GM18520 (cell line): ENCODE measurements around the gene MSRB3.
A peak's percentile ranks its signal among the peaks of the same experiment; 100 is the strongest.

ENCODE experiments used
- ATAC-seq: cut with Tn5 transposase; IDR thresholded peaks from one replicate; pipeline ENCODE4 v1.9.1; 2021; ENCODE audit not compliant: unreplicated experiment

Gene MSRB3

DNA sequence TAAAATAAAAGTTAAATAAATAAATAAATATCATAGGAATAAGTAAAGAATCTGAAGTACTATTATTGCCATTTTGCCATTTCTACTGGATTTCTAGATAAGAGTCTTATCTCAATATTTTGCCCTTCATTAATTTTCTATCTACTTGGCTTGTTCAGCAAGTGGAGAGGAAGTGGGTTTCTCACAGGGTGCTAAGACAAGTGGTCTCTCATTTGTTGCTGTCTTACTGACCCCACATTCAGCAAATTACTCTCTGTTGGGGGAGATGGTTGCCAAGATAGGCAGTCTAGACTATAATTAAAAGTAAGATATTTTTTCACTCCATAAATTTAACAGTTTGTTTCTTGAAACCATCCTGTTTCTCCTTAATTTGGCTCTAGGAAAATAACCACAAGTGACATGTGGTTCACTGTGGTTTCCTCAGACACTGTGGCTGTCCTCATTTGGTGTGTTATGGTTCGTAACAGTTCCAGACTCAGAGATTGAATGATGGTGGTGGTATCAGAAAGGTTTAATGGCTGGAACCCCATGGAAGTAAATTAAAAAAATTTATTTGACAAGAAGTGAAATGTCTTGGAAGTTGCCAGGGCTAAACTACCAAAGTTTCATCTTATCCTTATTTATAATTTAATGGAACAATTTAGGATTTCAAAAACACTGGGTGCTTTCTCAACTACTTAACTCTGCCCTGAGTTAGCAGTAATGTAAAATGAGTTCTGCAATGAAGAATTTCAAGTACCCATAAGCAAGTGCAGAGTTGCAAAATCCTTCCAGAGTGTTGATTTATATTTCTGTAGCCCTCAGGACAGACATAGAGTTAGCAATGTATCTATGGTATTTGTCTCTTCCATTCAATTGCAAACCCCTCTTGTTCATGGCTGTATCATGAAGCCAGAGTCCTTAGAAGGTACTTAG lies 214.8 kb downstream of the MSRB3 start:
- ATAC-seq = no peak

DNA sequence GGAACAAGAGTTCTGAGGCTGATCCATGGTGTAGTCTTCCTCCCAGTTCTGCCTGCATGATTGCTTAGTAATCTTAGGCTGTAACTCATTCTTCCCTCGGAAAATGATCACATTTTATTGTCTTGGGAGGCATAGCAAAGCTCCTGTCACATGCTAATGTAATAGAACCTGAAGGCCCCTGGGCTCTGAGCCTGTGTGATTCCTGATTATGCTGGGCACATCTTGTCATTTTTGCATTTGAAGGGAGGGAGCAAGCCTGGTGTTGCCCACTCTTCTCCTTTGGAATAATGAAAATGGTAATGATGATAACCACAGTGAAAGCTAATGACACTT lies 215.4 kb downstream of the MSRB3 start:
- no peak for ATAC-seq

DNA sequence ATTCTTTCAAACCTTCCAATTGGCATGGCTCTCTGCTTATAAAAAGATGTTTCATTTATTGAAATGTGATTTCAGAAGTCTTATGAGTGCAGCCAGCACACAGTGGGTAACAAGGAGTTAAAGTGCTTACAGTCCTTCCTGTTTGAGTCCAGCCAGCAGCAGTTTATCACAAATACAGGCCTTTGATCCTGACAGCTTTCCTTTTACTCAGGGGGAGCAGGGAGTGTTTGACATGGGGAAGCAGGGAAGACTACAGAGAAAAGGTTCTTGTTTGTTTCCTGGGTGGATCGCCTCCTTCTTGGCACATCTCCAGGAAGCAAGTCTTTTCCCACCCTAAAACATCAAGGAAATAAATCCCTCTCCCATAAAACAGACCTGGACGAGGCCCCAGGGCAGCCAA lies 216.1 kb downstream of the MSRB3 start:
- no peak for ATAC-seq

DNA sequence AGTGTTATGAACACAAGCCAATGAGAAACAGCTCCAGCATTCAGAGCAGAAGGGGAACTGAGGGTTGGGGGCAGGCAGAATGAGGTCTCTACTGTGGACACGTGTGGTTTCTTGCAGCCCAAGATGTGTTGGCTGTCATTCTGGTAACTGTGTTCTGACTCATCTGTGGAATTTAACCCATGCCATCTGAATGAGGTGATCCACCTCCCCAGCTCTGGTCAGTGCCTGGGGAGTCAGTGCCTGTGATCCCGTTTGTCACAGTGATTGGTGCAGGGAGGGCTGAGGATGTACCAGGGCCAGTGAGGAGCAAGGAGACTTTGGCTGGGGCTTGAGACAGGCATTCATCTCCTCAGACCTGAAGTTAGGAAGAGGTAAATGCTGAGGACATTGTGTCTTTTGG lies 216.8 kb downstream of the MSRB3 start:
- peak; percentile 50 for ATAC-seq

DNA sequence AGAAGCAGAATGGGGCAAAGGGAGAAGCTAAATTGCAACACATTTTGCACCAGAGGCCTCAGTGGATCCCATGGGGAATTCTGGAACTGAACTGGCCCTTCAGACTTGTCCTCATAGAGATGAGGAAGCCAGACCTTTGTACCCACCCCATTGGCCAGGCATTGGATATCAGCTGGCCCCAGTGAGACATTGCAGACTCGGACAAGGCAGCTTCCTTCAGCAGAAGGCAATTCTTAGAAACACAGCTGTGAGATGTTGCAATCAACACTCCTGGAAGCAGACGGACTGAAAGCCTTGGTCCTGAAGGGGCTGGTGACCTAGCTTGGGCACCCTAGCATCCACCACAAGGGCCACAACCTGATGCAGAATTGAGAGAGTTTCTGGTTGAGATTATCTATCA lies 218.1 kb downstream of the MSRB3 start:
- no peak for ATAC-seq

DNA sequence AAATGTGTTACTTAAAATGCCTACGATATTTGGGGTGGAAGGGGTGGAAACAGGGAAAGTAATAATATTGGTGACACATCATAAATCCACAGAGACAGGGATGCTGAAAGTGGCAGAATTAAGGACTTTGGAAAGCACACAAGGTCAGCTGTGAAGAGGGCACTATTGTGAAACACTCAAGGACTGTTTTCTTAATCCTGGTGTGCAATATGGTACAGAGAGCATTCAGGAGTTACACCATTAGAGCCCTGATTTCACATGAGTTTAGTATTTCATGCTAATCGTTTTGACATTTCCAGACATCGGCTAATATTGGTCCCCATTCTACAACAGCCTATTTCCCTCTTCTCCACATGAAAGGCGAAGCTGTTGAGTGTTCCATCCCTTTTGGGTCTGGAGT lies 219.2 kb downstream of the MSRB3 start:
- no peak for ATAC-seq

DNA sequence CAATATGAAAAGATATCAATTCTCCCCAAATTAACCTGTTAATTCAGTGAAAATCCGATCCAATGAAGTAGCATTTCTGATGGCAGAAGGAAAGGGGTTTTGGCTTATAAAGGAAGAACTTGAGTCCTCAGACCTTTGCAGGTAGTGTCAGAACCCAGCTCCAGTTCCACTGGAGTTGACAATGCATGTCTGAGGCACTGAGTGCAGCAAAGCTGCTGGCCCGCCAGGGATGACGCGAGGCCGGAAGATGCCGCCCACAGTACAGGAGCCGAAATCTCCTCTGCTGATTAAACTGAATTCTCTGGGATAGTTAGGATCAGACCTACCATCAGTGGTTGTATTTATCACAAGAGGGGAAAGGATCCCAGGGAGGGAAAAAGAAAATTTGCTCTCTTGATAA lies 220.7 kb downstream of the MSRB3 start:
- no peak for ATAC-seq

DNA sequence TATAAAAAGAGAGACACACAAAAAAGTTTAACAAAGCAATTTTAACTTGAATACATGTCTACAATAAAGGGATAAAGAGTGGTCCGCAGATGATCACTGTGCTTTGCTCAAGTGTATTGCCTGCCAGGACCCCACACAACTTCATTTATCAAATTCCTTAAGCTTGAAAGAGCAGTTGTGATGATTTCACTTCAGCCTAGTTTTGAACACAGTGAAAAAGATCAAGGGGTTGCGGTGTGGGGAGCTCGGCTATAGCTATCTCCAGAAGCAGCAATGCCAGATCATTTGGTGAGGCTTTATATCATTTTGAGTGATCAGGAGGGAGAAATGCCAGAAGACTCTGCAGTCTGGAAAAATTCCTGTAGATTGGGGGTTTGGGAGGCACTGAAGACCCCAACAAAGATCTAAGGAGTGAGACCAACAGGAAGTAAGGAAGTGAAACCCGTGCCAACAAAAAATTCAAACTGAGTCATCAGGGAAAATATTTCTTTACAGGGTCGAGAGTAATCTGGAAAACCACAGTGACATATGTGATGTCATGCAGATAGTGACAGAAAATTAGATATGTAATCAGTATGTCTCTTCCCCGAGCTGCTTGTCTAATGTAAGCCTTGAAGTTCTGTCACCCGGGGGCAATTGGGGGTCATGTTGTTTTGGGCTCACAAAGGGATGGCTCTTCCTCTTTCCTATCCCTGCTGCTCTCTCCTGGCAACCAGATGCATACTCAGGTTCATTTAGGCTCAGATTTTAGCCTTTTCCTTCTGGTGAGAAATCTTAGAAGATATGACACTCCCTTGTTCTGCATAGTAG lies 221.8 kb downstream of the MSRB3 start:
- ATAC-seq = no peak

DNA sequence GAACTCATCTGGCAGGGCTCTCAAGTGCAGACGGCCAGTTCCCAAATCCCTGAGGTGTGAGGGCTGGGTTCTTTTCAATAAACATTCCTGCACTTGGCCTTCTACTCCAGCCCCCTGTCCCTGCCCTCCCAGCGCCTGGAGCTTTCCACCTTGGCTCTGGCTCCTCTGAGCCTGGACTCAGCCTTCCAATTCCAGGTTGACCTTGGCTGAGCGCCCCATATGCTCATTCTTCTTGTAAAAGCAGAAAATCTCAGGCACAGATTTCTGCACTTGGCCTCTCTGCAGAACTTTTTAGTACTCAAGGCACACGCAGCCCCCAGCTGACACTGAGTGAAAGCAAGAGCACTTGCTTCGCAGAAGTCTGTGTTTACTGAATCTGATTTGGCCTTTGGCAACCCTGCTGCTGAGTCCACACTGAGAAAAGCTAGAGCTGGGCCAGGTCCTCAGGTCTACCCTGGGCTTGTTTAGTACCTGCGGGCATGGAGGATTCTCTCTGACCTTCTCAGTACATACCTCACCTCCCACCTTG lies 222.7 kb downstream of the MSRB3 start:
- no peak for ATAC-seq

DNA sequence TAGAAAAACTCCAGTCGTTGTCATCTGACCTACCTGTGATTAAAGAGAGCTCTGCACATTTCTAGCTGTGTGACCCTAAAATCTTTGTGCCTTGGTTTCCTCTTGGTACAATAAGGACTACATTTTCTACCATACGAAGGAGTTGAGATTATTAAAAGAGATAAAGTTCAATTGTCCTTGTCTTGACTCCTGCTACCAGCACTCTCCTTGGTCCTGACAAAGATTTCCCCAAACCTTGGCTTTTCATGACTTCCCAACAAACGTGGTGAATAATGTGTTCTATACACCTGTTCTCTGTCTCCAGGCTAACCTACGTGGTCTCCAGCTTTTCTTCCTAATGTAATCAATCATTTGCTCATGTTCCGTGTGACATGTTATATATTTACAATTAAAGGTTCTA lies 223.5 kb downstream of the MSRB3 start:
- ATAC-seq = no peak

DNA sequence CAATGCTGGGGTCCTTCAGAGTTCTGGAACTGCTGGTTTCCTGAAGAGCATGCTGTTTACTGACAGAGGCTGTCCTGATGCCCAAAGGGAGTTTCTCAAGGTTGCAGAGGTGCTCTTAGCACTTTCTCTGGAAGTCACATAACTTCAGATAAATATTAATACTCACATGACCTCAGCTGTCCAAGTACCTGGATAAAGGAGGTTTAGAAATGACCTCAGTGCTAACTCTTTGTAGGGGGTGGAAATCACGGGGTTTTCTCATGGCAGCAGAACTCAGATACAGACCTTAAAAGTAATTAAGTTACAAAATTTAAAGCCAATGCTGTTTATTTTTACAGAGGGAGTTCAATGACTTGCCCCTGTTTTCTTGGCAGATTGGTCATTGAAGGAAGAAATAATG lies 225.9 kb downstream of the MSRB3 start:
- ATAC-seq = no peak

DNA sequence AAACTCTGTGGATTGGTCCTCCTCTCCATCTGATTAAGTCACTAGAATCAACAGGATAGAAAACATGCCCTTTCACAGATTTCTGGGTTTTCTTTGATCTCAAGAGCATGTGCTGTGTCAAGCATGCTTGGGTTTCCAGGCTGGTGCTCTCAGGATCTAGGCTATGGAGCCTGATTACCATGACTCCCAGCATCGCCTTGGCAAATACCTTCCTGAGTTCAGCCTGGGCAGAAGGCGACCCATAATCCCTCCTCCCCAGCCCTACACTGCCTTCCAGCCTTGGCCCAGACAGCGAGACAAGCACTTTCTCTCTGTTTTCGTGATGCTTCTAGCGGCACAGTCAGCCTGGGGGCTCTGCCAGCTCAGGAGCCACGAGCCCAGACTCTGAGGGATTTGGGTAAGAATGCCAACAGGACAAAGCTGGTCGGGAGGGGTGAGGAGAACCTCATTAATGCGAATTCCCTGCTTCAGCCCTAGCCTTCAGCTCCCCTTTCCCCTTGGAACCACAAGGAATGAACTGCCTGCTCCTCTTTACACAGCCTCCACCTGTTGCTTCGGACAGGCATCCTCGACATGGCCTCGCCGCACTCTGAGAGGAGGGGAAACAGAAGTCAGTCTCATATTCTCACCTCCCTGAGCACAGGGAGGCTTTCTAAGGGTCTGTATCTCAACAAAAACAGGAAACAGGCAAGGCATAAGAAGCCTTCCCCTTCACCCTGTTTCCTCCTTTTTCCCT lies 227.1 kb downstream of the MSRB3 start:
- no peak for ATAC-seq

DNA sequence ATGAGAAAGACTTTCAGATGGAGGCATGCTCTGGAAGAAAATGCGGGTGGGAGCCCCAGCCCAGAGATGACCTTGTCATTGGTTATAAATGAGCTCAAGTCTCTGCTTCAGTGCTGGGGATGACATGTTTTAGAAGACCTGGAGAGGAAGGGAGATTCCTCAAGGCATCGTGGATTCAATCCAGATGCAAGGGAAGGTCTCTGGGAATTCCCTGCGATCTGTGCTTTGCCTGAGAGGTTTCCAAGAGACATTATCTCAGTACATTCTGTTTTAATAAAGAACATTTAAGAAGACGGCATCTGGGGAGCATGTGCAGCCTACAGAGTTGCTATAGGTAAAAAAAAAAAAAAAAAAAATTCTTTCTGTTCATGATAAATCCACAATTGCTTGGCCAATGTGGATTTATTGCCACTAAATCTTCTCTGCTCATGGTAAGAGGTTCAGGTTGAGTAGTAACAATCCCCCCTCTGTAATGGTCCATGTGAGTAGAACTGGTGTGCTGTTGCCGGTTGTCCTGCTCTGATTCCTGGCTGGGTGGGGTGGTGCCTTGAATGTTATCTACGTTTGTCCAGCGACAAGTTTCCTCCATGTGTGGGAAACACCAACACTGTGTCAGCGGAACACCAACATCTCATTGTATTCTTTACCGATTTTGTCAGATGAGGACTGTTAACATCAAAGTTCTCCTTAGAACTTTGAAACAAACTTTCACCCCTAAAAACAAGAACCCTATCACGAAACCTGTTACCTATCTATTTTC lies 230.0 kb downstream of the MSRB3 start:
- ATAC-seq = no peak

DNA sequence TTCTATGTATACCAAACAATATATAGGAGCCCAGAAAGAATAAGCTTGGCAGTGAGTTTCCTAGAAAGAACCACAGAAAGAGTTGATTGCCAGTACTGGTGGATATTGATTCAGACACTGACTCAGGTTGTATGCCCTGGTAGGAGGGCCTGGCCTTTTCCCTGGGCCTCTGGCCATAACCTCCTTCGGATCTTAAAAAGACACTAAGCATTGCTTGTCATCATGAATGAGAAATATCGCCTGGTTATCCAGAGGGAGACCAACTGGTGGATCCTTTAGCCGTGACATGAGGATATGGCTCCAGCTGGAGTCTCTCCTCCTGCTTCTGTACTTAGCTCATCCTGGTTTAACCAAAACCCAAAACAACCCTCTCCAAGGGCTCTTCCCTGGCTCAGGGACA lies 231.5 kb downstream of the MSRB3 start:
- no peak for ATAC-seq

DNA sequence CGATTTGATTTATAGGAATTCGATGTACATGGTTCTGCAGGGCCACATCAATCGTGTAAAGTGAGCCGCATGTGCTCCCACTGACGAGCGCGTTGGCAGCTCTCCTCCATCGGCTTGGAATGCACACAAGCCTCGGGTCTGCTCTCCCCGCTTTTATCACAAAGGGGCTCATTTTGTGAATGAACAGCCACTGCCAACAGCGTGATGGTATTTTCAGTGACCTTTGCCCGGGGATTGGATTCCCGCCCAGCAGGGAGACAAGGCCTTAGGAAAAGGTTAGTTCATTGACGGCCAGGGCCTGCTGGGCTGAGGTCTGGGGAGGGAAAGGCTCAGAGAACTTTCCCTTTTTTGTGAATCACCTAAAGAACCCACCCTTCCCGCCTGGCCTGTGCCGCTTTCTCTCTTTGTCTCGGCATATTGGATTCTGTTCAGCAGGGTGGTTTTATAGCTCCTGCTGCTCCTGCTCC lies 232.1 kb downstream of the MSRB3 start:
- ATAC-seq = no peak

DNA sequence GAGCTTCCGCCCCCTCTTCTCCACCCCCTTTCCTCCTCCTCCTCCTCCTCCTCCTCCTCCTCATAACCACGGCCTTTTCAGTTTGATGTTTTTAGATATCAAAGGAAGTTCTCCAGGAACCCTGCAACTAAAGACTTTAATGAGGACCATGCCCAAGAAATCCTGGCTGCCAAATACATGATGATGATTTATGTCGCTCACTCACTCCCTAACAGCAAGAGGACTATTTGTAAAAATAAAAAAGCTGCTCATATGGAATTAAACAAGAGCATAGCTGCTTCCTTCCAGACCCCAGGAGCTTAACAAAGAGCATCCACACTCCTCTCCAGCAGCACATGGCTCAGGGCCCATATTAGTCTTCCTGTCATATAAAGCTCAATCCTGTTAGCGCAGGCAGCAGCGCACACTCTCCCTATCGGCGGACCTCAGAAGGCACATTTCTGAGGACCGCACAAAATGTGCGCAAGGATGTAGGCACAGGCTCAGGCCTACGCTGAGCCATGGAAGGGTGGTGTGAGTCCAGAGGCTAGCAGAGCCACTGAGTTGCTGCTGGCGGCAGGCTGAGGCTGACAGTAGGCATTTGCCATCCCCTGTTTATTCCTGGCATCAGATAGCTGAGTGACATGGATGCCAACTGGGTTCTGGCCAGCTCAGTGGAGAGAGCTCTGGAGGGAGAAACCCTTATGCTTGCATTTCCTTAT lies 232.8 kb downstream of the MSRB3 start:
- ATAC-seq = no peak

DNA sequence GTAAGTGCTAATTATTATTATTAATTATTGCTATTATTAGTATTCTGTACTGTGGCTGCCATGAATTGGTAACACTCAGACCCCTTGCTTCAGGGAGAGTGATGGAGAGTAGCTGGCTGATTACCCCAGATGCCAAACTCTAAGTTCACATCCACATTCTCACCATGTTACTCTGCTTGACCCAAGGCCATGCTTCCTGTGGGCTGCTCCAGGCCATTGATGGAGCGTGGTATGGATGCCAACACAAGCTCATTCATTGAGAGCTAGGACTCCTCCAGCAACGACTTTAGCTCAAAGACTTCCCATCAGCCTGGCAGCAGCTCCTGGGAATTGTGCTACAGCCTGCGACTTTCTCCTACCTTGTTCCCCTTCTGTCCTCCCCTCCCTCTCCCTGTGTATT lies 233.4 kb downstream of the MSRB3 start:
- ATAC-seq = no peak
